GM21723 (cell line): ENCODE results near the gene CNPY1.

Experiments used
- ATAC-seq: cut with Tn5 transposase; IDR thresholded peaks from one replicate; pipeline ENCODE4 v1.9.1; 2021; ENCODE audit warnings: mild to moderate bottlenecking, moderate library complexity; ENCODE audit not compliant: unreplicated experiment

Gene CNPY1

DNA sequence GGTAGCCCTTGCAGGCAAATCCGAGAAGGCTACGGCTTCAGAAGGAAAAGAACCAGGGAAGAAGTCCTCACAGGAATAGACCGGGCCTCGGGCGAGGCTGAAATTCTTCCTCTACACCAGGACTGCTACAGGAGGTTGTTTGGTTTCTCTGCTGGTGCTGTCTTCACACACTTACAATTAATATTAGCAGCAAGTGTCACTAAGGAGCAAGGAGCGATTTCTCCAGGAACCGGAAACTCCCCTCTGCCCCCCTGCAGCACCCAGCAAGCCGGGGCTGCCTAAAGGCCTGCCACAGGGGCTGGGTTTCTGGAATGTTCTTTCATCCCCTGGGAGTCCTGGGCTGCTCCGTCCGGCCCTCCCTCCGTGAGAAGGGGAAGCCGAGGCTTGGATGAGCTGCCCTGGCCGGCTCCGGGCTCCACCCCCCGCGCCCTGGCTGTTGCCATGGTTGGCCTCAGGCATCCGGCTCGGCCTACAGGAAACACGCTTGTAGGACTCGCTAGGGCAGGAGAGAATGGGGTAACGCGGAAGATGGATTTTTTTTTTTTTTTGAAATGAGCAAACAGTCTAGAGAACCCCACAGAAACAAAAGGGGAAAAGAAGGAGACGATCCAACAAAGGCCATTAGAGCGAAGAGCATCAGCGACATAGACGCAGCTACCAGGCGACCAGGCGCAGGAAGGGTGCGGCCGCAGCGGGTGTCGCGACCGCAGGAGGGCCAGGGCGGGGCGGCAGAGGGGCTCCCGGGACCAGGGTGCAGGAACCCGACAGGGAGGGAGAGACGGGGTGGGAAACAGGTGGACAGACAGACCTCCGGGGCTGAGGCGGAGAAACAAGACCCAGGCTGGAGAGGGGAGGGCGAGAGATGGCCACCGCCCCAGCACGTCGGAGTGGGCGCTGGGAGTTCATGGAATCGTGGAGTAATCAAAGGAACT, 55.4 kb downstream of the CNPY1 start:
- ATAC-seq: peak; percentile 98

DNA sequence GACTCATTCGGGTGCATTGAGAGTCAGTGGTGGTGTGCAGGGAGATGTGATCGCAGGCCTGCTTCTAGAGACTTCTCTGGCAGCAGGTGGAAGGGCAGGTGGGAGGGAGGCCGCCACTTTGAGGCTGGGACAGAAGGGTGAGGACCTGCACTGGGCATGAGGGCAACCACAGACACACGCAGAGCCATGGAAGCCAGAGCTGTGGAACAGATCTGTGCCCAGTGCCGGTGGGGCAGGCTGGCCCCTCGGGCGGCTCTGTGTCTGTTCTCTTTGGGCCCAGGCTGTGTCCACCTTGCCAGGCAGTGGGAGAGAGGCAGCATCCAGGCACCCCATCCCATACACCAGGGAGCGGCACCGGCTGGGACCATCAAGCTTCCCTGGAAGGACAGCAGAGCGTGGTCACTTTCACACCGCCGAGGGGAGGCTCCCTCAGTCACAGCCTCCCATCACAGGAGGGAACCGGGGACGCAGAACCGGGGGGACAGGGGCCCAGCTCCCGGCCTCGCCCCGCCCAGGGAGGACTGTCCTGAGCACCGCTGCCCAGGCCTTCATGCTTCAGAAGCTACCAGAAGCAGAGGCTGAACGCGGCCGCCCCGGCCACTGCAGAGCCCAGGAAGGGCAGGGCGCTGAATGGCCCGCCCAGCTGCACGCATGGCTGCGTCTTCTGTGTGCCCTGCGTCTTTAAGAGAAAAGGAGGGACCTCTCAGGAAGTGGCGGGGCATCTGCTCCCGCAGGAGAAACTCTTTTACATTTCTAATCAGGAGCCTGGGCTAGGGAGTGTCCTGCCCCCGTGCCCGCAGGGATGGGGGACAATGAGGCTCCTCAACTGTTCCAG, 56.3 kb downstream of the CNPY1 start:
- peak; percentile 38 for ATAC-seq

DNA sequence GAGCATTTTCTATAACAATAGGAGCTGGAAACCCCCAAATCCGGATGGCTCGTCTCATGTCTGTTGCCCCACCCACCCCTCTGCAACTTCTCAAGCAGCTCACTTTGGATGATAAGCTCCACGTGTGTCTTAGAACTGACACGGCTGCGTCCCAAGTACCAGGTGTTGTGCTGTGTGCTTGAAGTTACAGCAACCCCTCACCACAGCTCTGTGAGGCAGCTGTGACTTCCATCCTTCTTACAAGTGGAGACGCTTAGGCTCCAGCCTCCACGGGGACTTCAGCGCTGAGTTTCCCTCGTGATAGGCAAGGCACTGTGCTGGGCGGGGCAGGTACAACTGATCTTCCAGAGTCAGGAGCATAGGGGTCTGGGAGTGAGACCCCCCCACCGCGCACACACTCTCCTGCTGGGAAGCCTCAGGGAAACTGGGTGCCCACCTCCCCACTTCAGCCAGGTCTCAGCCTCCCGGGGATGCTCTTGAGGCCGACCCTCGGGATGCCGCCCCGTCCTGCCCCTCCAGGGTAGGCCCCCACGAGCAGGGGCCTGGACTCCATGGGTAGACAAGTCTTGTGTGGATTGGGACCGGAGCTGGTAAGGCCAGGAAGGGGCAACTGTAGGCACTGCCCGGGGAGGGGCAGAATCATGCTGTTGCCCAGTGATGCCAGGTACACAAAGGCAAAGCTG, 57.1 kb downstream of the CNPY1 start:
- no peak for ATAC-seq

DNA sequence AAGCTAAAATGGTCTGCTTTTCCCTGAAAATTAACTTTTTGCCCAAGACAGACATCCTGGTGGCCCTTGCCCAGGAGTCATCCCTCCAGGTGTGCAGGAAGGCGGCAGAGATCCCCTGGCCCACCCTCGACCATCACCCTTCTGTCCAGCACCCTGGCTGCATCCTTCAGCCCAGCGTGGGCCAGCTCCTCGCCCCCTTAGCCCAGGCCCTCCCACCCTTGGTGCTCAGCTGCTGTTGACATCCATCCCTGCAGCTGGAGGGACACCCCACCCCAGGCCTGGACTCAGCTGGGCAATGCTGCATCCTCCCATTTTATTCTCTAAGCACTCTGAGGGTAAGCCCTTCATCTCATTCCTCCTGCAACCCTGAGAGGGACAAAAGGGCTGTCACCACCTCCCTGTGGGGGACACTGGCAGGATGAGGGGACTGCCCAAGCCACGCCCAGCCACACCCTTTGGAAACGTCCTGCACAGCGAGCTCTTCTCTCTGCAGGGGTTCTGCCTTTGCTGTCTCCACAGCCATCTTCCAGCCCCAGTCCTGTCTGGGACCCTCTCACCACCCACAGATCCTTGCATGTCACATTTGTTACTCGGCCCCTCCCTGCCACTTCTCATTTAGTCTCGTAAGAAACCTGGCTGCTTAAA, 57.8 kb downstream of the CNPY1 start:
- no peak for ATAC-seq

DNA sequence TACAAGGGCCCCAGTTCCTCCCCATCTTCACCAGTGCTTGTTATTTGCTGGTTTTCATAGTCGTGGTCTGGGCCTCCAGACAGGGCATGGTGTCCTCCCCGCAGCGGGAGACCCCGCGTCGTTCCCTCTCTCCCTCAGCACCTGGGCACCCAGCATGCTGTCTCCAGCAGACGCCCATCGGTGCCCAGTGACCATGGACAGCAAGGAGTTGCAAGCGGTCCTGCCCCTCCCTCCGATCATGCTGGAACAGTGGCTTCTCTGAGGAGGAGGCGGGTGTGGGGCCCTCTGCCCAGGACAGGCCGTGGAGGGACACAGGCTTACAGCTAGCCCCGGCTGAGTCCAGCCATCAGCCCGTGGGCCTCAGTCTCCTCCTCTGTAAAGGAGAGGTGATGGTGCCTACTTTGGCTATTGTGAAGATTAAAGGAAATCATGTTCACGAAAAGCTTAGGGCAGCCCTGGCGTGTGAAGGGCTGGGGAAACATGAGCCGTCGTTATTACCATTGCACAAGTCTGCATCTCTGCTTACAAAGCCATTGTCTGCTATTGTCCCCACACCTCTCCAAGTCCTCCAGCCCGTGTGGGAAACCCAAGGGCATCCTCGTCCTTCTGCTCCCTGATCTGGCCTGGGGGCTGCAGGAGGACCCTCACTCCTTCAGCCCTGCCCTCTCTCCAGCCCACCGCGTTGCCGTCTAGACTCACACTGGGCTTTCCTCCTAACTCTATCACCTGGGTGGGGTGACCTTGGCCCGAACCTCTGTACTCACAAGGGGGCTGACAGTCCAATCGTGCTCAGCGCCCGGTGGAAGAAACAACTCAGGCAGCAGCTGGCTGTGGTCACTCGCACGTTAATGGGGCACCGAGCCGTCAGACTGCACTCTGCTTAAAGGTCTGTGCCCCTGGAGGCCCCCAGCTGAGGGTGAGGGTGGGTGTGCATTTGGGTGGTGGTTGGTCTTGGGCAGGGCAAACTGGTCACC, 58.6 kb downstream of the CNPY1 start:
- ATAC-seq: no peak

DNA sequence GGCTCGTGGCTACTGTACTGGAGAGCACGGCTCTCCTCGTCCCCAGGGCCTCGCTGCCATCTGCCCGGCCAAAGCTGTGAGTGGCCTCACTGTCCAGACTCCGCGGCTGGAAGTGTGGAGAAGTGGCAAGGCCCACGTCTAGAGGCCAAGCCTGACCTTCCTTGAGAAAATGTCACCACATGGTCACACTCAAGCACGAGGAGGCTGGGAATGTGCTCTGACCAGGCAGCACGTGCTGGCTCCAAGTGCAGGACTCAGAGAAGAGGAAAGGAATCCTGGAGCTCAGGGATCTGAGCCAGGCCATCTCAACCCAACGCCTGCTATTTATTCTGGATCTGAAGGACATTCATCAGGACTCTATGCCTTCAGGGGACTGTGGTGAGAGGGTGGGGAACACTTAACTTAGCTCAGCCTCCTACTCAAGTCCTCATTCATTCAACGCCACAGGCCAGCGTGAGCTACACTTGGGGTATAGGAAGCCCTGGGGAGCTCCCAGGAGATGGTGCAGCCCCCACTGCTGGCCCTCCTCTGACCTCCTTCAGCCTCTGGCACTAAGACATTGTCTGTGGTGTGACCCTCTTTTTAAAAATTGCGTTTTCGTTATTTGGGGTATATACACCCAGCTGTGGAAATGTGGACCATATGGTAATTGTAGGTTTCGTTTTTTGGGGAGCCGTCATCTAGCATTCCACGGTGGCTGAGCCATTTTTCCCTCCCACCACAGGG, 59.4 kb downstream of the CNPY1 start:
- ATAC-seq: no peak

DNA sequence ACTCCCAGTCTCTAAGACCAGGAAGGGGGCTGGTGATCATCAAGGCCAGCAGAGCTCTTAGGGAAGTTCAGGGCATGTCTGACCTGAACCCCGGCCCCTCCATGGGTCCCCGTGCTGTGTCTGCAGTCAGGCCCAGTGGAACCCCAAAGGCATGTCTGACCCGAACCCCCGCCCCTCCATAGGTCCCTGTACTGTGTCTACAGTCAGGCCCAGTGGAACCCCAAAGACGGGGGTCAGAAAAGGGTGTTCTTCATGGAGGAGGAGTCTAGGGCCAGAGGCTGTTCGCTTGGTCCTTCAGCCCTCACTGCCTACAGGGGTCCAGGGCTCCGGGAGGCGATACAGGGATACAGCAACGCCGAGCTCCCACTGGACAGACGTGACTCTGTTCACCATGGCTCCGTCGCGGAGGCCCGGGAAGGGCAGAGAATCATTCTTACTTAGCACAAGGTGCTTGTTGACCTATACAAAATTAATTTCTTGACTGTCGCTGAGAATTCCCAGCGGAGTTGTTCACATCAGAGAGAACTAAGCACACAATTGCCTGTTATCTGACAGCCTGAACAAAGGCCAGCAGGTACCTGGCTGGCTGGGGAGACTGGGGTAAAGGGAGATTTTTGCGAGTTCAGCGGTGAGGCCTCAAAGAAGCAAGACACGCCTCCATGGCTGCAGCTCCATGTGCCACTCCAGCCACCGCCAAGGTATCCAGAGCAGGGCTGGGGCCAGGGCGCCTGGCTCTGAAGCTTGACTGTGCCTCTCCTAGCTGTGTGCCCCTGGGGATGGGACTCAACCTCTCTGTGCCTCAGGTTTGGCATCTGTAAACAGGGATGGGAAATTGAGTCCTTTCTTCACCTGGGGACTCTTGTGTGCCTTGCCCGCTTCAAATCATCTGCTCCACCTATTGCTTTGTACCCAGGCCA, 61.6 kb downstream of the CNPY1 start:
- ATAC-seq: no peak

DNA sequence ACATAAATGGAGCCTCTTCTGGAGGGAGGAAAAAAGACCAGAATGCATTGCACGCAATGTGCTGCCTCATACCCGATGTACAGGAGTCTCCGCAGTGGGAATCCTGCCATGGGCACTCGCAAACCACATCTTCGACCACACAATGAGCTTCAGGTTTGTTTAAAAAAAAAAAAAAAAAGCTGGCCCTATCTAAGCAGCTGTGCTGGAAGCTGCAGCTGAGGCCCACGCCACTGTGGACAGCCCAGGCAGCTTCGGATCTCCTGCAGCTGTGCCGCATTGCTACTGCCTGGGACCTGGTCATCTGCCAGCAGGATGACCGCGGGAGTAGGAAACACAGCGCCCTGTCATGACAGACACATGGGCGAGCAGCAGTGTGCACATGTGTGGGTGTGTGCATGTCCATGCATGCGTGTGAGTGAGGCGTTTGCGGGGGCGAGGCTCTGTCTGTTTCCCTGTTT, 62.5 kb downstream of the CNPY1 start:
- no peak for ATAC-seq

DNA sequence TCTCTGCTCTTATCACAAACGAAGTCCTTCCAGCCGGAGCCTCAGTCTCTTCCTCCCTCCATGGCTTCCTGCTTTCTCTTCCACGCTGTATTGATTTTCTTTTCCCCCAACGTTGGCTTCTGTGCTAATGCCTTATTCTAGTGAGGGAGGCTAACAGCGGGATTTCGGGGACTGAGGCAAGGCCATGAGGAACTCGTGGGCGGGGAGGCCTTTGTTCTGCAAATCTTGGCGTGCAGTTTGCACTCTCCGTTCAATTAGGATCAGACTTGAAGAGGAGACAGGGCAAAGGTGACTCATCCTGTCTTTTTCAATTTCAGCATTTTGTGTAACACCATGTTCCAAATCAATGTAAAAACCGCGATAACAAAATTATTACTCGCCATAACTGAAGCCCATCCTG, 63.1 kb downstream of the CNPY1 start:
- ATAC-seq: no peak

DNA sequence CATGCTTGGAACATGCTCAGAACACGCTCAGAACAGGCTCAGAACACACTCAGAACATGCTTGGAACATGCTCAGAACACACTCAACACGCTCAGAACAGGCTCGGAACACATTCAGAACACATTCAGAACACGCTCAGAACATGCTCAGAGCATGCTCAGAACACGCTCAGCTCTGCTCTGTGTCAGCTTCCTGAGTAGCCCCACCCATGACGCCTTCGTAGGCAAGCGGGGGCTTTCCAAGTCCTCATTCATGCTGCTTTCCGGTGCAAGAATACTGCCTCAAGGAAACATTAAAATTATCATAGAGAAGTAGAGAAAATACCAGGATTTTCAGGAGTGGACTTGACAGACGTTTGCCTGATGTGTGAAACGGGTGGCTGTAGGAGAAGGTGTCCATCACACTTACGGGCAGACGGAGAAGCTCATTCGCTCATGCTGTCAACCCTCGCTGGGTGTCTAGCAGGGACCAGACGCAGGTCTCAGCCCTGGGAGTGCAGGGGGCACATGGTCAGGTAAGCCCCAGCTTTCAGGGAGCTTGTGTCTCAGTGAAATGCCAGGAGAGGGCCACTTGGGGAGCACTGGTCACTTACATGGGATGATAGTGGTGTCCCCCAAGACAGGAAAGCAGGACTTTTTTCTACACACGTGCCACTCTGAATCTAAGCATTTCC, 63.7 kb downstream of the CNPY1 start:
- ATAC-seq: no peak

DNA sequence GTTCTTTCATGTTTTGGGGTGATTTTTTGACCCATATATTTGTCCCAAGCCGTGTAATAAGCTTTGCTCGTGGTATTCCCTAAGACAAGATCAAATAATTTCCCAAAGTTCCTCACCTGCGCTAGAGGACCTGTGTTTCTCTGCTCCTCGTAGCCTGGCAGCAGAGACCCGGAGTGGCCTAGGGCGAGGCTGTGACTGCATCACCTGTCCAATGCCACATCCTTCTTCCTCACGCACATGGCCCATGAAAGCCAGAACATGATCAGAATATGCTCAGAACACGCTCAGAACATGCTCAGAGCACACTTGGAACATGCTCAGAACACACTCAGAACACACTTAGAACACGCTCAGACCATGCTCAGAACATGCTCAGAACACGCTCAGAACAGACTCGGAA, 64.6 kb downstream of the CNPY1 start:
- no peak for ATAC-seq

DNA sequence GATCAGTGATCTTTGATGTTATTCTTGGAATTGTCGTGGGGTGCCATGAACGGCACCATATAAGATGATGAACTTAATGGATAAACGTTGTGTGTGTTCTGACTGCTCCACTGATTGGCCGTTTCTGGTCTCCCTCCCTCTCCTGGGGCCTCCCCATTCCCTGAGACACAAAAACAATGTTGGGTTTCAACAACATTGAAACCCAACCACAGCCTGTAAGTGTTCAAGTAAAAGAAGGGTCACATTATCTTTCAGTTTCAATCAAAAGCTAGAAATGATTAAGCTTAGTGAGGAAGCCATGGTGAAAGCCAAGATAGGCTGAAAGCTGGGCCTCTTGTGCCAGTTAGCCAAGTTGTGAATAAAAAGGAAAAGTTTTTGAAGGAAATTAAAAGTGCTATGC, 68.9 kb downstream of the CNPY1 start:
- peak; percentile 98 for ATAC-seq

DNA sequence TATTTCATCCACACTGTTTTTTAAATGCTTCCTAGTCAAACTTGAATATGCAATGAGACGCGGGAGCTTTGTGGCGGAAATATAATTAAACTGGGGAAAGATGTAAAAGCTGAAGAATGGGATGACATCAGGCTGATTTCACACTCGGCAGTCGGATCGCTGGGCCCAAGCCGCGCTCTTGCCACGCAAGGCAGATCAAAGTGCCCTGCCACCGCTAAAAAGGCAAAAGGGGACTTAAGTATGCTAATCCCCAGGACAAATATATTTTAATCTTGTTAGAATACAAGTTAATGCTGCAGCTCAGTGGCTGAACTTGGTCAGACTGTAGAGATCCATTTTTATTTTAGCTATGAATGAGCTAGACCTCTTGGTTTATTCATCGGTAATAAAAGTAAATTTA, 74.6 kb downstream of the CNPY1 start:
- ATAC-seq: no peak

DNA sequence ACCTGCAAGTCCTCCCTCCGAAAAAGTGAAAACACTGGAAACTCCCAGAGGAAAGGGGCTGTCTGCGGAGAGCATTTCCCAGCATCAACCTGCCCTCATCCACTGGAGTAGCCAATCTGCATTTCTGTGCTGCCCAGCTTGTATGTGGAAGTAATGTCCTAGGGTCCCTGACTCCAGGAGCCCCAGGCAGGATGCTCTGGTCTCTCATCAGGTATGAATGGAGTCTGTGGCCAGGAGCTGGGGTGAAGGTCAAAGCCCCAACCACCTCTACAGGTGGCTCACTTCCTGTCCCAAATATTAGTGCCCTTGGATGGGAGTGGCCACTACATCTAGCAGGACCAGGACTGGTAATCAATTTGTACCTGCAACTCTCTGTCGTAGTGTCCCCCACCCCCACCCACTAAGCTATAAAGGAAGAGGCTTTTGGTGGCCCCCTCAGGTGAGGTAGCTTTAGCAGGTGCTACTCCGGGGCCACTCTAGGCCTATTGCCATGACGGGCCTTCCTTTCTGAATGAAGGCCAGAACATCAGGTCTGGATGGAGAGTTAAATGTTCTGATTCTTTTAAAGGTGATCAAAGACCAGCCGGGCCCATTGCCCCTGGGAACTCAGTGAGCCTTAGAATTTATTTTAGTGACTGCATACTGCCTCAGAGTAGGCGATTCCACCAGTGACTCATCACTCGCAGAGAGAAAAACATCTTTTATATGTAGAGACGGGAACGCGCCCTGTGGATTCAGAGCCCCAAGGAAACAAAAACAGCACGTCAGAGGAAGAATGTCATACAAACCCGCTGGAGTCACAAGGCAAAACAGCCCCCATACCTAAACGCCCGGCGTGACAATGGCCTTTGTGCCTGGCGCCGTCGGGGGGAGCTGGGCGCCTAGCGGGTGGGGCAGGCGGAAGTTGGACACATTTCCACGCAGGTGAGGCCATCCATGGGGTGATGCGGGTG, 75.4 kb downstream of the CNPY1 start:
- no peak for ATAC-seq

DNA sequence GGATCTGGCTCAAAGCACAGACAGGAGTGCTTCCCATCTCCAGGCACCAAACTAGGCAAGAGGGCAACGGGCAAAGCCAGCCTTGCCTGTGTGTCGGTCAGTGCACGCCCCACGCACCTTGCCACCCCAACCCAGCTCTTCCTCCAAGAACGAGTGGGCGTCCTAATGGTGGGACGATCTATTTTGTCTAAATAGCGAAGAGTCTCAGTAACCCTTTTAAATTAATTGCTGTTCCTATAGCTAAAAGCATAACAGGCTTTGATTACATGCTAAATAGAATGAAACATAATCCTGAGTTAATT, 76.2 kb downstream of the CNPY1 start:
- ATAC-seq: no peak
